Stimulated activated CD4-positive, alpha-beta T cell treated with anti-CD3 and anti-CD28 coated beads, TNF-alpha, amount 100 ng/mL, for 48 hours (primary cell): Measurements from ENCODE around the gene PDSS1.

Experiments
- DNase-seq, 3 donors: peaks; one replicate each; pipeline ENCODE4 v3.0.0-alpha.2; 2020; ENCODE audit warnings: low read depth in 3 of 3

Gene PDSS1

DNA sequence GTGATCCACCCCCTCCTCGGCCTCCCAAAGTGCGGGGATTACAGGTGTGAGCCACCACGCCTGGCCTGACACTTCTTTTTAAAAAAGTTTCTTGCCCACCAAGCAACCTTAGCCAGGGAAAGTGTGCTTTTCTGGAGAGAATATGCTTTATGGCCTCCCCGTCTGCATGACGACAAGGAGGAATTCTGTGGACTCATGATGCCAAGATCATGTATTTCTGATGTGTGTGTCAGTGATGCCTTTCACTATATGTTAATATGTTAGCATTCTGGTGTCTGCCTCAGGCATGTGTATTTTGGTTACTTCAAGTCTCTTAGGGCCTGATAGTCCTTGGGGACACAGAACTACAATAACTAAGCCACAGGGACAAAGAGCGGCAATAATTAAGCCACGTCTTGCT lies 2.1 kb downstream of the PDSS1 start:
- DNase-seq = no peak

DNA sequence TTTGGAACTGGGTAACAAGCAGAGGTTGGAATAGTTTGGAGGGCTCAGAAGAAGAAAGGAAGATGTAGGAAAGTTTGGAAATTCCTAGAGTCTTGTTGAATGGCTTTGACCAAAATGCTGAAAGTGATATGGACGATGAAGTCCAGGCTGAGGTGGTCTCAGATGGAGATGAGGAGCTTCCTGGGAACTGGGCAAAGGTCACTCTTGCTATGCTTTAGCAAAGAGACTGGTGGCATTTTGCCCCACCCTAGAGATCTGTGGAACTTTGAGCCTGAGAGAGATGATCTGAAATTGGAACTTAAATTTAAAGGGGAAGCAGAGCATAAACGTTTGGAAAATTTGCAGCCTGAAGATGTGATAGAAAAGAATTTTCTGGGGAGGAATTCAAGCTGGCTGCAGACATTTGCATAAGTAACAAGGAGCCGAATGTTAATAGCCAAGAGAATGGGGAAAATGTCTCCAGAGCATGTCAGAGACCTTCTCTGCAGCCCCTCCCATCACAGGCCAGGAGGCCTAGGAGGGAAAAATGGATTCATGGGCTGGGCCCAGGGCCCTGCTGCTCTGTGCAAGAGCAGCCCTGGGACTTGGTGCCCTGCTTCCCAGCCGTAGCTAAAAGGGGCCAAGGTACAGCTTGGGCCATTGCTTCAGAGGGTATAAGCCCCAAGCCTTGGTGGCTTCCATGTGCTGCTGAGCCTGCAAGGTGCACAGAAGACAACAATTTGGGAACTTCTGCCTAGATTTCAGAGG lies 3.6 kb downstream of the PDSS1 start:
- DNase-seq = no peak

DNA sequence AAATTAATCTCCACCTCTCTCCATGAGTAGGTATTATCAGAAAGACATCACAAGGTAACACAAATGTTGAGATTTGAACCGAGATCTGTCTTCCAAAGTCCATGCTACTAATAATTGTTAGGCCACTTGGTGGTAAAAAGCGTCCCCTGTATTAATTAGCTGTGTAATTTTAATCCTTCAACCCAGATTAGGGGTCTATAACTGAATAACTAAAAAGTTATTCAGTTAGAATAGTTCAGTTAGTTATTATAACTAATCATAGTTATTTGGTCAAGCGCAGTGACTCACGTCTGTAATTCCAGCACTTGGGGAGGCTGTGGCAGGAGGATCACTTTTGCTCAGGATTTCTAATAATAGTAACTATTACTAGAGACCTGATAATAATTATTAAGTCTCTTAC lies 5.6 kb downstream of the PDSS1 start:
- DNase-seq = no peak

DNA sequence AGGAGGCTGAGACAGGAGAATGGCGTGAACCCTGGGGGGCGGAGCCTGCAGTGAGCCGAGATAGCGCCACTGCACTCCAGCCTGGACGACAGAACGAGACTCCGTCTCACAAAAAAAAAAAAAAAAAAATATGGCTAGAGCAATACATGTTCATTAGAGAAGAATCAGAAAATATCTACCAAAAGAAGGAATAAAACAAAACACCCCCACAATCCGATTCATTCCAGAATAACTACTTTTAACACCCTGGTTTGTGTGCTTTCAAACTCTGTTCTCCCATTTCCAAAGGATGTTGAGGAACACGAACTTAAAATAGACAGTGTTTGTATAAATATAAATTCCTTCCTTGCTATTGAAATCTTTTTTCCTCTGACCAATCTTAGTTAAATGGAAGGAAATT lies 6.5 kb downstream of the PDSS1 start:
- no peak for DNase-seq

DNA sequence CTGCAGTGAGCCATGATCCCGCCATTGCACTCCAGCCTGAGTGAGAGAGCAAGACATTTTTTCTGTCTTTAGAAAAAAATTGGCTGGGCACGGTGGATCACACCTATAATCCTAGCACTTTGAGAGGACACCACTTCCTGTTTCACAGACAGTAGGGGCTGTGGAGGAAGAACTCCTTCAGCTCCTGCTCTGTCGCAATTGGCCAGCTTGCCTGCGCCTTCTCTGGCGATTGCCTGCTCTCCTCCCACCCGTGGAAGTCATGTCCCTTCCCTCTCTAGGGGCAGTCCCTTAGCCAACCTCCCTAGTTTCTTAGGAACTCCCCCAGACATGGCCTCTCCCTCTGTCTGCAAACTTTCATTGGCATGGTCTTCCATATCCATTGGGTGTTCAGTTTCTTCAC lies 8.7 kb downstream of the PDSS1 start:
- DNase-seq = no peak

DNA sequence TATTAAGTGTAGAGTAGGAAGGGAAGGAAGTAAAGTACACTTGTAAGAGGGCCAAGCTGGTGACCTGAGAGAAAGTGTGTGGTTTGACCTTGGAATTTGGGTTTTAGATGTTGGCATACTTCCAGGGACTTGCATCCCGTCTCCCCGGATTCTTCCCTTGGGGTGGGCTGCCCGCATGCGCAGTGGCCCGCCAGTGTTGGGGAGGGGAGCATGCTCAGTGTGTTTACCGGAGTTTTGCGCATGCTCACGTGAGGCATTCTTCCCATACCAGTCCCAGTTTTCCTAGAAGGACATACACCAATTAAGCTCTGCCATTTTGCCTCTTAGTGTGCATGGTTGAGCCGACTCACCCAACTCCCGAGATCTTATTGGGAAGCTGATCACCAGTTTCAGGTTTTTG lies 9.4 kb downstream of the PDSS1 start:
- DNase-seq = no peak

DNA sequence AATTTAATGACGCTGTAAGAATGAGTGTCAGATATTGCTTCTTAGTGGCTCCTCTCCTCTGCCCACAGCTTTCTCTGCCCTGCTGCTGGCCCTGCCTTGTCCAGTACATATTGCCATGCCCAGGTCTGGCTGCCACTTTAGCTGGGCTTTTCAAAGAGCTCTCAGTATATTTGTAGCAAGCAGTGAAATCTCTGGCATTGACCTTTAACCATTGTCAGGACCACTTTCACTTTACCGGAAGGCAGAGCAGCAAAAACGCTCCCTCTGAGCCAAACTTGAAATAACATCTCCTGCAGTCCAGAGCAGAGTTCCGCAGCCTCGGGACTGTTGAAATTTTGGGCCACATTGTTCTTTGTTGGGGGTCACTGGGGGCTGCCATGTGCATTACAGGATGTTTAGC lies 13.8 kb downstream of the PDSS1 start:
- no peak for DNase-seq

DNA sequence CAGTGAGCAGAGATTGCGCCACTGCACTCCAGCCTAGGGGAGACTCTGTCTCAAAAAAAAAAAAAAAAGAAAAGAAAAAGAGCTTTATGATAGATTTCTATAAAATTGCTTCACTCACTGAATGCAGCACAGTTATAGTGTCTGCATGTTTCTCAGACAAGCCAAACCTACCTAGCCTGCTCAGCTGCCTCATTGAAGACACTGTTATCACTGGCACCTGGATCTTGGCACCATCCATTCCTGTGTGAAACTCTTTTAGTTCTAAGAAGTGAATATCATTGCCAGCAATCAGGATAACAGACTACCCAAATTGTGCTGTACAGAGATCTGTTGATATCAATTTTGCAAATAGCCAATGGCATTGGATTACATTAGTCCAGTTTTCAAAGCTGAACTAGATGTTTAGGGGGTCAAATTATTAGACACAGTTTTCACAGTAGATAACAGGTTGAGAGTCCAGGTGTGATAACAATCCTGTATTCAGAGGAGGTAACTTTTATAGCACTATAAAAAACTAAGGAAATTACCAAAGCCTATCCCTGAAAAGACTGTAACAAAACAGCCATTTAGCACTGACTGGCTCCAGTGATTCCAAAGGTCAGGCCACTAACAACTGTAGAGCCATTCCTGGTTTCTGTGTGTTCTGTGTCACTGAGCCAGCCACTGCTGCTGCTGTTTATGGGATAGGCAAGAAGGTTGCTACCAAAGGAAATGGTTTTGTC lies 17.1 kb downstream of the PDSS1 start:
- no peak for DNase-seq

DNA sequence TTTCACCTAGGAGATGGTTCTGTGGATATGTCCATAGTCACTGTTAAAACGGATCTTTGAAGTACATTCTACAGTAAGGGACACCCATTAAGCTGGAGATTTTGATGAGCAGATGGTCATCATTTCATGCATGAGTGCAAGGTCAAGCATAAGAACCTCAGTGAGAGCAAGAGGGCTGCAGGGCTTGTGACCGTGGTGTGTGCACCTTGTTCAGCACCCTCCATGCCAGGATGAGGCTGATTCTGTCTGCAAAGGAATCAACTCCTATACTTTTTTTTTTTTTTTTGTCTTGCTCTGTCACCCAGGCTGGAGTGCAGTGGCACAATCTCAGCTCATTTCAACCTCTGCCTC lies 17.6 kb downstream of the PDSS1 start:
- no peak for DNase-seq

DNA sequence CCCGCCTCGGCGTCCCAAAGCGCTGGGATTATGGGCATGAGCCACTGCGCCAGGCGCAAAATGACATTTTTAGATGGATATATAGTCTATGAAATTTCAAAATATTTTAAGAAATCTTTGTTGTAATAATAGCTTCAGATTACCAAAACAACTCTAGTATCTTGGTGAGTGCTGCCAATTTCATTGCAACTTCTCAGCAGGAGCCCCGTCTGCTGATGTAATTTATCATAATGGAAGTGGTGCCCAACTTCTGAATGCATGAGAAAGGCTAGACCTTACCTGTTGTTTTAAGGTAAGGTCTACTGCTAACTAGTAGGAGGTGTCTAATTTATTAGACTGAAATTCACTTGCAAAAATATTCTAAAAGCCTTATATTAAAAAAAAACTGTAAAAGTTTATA lies 20.0 kb downstream of the PDSS1 start:
- no peak for DNase-seq

DNA sequence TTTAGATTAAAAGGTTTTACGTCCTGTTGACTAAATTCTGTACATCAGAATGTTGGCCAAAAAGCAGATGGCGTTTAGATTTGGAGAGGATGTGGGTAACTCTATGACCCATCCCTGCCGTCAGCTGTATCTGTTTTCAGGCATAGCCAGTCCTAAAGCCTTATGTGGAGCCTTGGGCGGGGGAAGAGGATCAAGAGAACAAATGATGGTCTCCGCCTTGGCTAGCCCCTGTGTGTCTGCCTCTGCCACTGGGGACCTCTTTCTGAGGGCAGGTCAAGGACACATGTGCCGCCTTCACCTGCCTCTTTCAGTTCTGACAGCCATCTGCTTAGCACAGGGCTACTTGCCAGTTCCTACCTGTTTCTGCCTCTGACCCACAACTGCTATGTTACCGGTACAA lies 24.1 kb downstream of the PDSS1 start:
- DNase-seq = peak in 1 of 3 donors; percentile 35

DNA sequence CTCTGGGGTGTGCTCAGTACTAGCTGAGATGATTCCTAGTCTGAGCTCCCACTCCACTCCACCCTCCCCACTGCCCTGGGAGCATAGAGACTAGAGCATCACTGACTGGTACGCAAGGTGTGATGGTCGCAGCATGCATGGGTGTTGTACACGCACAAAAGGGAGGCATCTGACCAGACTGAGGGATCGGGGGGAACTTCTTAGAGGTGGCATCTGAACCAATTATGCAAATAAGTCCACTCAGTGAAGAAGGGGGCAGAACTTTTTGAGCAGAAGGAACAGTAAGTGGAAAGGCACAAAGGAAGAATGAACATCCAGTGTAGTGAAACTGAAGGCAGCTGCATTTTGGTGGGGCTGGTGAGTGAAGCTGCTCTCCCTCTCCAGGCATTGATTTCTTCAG lies 25.5 kb downstream of the PDSS1 start:
- DNase-seq = no peak

DNA sequence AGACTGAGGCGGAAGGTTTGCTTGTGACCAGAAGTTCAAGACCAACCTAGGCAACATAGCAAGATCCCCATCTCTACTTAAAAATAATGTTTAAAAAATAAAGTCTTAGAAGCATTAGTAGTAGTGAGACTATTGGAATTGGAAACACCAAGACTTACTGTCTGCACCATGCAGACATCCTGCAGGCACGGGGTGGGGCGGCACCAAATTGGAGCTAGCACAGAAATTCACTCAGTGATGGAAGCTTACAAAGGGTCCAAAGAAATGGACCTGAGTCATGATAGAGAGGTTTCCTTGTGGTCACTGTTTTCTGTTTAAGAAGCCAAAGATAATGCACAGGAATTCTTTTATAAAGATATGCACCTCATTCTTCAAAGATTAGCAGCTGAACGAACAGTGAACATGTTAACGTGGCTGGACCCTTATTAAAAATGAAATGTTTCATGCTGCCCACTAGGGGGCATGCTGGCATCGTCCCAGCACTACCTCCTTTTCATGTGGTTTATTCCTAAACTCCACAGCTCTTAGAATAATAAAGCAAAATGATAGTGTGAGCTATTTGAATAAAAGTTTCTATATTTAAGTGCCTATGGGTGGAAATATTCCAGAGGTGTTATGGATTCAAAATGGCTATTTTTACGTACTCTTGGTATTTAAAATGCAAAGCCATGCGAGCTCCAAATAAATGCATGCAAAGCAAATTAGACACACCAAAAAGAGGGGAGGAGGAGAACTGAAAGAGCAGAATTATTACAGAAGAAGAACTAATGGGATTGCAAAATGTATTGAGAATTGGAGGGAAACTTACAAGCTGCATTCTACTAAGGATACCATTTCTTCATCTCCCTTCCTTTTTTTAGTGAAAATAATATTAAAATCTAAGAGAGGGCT lies 28.6 kb downstream of the PDSS1 start:
- DNase-seq = no peak

DNA sequence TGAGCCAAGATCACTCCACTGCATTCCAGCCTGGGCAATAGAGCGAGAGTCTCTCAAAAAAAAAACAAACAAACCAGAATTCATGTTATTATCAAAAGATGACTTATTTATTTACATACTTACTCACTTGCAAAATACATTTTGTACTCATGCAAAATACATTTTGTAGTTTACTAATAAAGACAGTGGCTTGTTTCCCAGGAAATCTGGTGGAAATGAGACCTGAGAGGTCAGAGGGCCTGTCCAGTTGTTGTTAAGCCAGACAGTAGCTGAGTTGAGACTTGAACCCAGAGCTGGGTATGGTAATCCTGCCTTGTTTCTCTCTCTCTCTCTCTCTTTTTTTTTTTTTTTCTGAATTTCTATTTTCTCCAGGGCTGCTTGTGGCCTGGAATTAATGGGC lies 29.5 kb downstream of the PDSS1 start:
- no peak for DNase-seq

DNA sequence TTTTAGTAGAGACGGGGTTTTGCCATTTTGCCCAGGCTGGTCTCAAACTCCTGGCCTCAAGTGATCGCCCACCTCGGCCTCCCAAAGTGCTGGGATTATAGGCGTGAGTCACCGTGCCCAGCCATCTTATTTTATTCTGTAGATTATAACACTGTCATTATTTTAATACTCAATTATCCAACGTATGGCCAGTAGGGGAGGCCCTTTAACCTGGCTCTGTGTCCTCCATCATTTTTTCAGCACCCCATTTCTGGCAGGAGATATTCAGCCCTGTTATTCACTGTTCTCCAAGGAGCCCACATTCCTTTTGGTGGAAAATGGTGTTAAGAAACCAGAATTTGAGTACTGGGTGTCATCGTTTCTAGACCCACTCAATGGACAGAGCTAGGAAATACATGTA lies 31.5 kb downstream of the PDSS1 start:
- no peak for DNase-seq

DNA sequence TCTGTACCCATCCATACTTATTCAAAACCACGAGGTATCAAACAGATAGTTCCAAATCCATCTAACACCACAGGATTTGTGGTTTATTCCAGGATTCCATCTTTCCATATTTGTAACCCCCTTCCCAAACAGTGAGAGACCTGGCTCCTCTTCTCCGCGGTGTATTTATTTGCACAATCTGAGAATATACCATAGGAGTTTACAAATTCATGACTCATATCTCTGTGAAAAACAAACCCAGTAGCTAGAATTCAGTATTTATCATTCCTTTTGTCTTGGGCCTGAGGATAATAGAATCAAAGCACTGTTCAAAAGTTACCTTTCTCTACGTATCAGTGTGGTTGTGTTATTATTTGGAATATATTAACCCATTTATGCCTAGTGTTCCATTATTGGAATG lies 31.9 kb downstream of the PDSS1 start:
- DNase-seq = no peak

DNA sequence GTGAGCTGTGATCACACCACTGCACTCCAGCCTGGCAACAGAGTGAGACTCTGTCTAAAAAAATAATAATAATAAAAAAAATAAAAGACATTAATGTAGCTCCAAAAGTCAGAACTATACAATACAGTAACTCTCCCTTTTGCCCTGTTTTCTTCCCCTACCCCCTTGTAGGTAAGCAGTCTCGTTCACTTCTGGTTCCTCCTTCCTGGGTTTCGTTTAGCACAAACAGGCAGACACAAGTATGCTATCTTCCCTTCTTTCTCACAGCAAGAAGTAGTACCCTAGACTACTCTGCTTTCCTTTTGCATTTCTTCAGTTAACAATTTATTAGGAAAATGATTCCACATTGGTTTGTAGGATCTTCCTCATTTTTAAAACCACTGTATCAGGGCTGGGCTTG lies 33.1 kb downstream of the PDSS1 start:
- DNase-seq = no peak

DNA sequence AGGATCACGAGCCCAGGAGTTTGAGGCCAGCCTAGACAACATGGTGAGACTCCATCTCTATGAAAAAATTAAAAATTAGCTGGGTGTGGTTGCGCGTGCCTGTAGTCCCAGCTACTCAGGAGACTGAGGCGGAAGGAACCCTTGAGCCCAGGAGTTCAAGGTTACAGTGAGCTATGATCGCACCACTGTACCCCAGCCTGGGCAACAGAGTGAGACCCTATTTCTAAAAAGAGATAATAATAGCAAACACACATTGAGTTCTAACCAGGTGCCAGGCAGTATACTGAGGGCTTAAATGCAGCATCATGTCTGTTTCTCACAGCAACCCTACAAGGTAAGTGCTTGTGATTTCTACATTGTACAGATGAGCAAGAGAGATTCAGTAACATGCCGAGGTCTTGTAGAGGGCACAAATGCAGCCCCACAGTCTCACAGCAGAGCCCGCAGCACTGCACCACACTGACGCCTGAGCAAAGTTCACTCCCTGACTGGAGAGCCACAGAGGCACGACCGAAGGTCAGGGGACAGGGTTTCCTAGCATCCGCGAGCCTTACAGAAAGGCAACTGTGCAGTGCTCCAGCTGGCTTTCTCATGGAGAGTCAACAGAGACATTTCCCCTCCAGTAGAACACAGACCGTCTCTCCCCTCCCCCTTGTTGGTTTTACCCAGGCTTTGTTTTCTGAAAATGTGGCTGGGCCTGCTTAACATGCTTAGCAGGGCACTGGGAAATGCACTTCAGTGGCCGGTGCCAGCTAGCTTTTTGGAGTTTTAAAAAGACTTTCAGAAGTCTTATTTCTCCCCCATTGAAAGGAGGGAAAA lies 36.5 kb downstream of the PDSS1 start:
- DNase-seq = no peak

DNA sequence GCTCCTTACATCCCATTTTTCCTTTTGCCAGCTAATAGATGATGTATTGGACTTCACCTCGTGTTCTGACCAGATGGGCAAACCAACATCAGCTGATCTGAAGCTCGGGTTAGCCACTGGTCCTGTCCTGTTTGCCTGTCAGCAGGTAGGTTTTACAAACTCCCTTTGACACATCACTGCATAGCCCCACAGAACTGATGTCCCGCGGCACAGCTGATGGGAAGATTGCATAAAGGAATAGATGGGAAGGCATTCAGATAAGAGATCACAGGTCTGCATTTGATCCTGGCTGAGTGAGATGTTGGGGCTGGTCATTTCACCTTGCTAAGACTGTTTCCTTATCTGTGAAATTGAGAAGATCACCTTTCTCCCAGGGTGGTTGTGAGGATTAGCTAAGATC lies 37.9 kb downstream of the PDSS1 start:
- DNase-seq = no peak

DNA sequence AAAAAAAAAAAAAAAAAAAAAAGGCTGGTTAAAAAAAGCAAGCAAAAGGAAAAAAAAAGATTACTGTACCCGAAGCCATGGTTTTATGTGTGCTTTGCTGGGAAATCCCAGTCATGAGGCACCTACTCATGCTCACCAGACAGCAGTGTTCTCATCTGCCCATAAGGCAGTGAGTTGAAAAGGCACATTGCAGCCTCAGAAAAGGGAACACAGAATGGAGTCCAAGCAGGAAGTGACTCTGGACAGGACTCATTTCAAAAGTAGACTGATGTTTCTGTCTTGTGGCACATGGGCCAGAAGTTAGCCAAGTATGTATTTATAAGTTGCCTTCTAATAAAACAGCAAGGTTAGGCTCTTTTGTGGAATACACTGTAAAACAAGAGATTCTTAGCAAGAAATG lies 40.2 kb downstream of the PDSS1 start:
- peak; percentile 18 to 34 (median 25) for DNase-seq

DNA sequence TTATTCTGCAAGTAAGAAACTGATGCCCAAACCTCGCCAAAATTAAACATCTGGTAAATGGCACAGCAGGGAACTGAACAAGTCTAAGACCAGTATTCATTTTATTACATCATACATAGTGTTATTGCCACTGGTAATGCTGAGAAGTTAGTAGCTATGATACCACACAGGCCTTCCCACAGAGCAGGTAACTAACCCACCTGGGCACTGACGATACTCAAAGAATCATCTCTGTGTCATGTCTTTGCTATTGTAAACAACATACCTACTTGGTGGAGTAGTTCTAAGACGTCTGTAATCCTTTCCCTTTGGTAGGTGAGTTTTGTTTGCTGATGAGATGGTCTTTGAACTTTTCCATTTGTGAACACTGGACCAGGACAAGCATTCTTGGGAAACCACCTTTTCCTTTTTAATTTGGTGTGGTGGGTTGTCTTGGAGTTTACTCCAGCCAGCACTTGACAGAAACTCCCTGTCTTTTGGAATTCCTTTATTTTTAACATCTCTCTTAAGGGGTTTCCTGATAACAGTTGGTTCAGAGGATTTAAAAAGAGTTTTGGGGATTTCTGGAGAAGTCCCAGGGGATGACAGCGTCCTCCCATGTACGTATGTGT lies 40.9 kb downstream of the PDSS1 start:
- DNase-seq = no peak
